ENCODE data around the gene DUSP2.

DNA sequence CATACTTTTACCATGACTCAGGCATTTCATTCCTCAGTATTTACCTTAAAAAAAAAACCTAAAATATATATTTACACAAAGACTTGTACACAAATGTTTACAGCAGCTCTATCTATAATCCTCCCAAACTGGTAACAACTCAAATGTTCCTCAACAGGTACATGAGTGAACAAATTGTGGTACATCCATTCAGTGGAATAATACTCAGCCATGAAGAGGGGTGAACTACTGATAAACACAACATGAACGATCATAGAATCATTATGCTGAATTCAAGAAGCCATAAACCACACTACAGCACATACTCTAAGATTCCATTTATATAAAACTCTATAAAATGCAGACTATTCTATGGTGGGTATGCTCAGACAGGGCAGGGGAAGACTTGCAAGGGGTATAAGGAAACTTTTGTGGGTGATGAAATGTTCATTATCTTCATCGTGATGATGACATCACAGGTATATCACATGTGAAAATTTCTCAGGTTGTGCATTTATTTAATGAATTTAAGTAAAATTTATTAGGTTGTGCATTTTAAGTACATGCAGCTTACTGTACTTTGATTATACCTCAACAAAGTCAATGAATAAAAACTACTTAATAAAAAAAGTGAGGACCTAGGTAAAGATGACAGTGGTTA, 24.7 kb upstream of the DUSP2 start:
- no peak for TF ChIP-seq POLR2A (IDR thresholded peaks at IDR 0.05)
- TF ChIP-seq, protein P1, sequence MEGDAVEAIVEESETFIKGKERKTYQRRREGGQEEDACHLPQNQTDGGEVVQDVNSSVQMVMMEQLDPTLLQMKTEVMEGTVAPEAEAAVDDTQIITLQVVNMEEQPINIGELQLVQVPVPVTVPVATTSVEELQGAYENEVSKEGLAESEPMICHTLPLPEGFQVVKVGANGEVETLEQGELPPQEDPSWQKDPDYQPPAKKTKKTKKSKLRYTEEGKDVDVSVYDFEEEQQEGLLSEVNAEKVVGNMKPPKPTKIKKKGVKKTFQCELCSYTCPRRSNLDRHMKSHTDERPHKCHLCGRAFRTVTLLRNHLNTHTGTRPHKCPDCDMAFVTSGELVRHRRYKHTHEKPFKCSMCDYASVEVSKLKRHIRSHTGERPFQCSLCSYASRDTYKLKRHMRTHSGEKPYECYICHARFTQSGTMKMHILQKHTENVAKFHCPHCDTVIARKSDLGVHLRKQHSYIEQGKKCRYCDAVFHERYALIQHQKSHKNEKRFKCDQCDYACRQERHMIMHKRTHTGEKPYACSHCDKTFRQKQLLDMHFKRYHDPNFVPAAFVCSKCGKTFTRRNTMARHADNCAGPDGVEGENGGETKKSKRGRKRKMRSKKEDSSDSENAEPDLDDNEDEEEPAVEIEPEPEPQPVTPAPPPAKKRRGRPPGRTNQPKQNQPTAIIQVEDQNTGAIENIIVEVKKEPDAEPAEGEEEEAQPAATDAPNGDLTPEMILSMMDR (IDR thresholded peaks at IDR 0.05): no peak

All from thyroid gland (tissue), 4 donors.